Keratinocyte (primary cell): Measurements from ENCODE around the gene CSMD2. TPM values are rescaled to one million over a fixed set of nuclear protein-coding genes. Genes with fewer than 3 reads are reported as not detected.

Source experiments
- DNase-seq: peaks from one replicate; pipeline ENCODE4 v3.0.0-alpha.2; 2011; ENCODE audit warnings: low read depth, missing footprints, low spot score
- FAIRE-seq: peaks from 2 replicates; lab custom pipeline; 2011; peaks lifted over from hg19 to GRCh38; lab: Jason Lieb, UNC
- H2AFZ ChIP-seq: 2 replicates; pipeline ENCODE4 v1.6.0; 2012; ENCODE audit warnings: low read length, control low read depth, inconsistent platforms; ENCODE audit not compliant: control insufficient read depth
- H3K27ac ChIP-seq: 2 replicates; pipeline ENCODE4 v1.5.1; 2011; ENCODE audit warnings: low read length; ENCODE audit not compliant: control insufficient read depth, insufficient read depth
- H3K27me3 ChIP-seq: 3 replicates; pipeline ENCODE4 v1.6.0; 2011; ENCODE audit warnings: low read length; ENCODE audit not compliant: control insufficient read depth, insufficient read depth; ENCODE audit errors: extremely low read depth
- H3K36me3 ChIP-seq, 2 experiments: 2 replicates in 1 of 2; 3 replicates in 1 of 2; pipeline ENCODE4 v1.5.1; 2011; ENCODE audit warnings: low read length in 2 of 2, mild to moderate bottlenecking in 1 of 2; ENCODE audit not compliant: control insufficient read depth in 2 of 2, insufficient read depth in 2 of 2; ENCODE audit errors: extremely low read depth in 1 of 2
- H3K4me1 ChIP-seq: 3 replicates; pipeline ENCODE4 v1.5.1; 2011; ENCODE audit warnings: low read length; ENCODE audit not compliant: control insufficient read depth, insufficient read depth; ENCODE audit errors: extremely low read depth
- H3K4me2 ChIP-seq: 3 replicates; pipeline ENCODE4 v1.6.0; 2011; ENCODE audit warnings: low read depth, low read length; ENCODE audit not compliant: control insufficient read depth, insufficient read depth; ENCODE audit errors: extremely low read depth
- H3K4me3 ChIP-seq, 3 experiments: fragments of 200-600 bp in 1 of 3; sonication (generic) in 1 of 3; 2 replicates in 2 of 3; 3 replicates in 1 of 3; pipeline ENCODE4 v1.5.1; 2011 to 2016; ENCODE audit warnings: low read length in 3 of 3, mild to moderate bottlenecking in 3 of 3, control low read depth in 2 of 3, inconsistent platforms in 1 of 3, low read depth in 1 of 3, mixed read lengths in 1 of 3, mixed run types in 1 of 3, moderate library complexity in 1 of 3; ENCODE audit not compliant: control insufficient read depth in 2 of 3, insufficient read depth in 2 of 3; ENCODE audit errors: extremely low read depth in 1 of 3
- H3K79me2 ChIP-seq: 2 replicates; pipeline ENCODE4 v1.6.0; 2012; ENCODE audit warnings: low read length; ENCODE audit not compliant: control insufficient read depth, insufficient read depth
- H3K9ac ChIP-seq: 3 replicates; pipeline ENCODE4 v1.6.0; 2011; ENCODE audit warnings: low read length; ENCODE audit not compliant: control insufficient read depth, insufficient read depth; ENCODE audit errors: extremely low read depth
- H3K9me1 ChIP-seq: 3 replicates; pipeline ENCODE4 v1.6.0; 2011; ENCODE audit warnings: low read length; ENCODE audit not compliant: control insufficient read depth, insufficient read depth; ENCODE audit errors: extremely low read depth
- H3K9me3 ChIP-seq: 2 replicates; pipeline ENCODE4 v1.5.1; 2012; ENCODE audit warnings: low read depth, low read length; ENCODE audit not compliant: control insufficient read depth
- H4K20me1 ChIP-seq: 3 replicates; pipeline ENCODE4 v1.6.0; 2011; ENCODE audit warnings: low read length; ENCODE audit not compliant: control insufficient read depth, insufficient read depth; ENCODE audit errors: extremely low read depth
- CTCF ChIP-seq, 3 experiments: IDR thresholded peaks in 1 of 3; conservative IDR thresholded peaks in 1 of 3; optimal IDR thresholded peaks in 1 of 3; 2 replicates in 2 of 3; 3 replicates in 1 of 3; pipeline versions ENCODE3 to v1.5.1; 2011; ENCODE audit warnings: low read length in 3 of 3, mild to moderate bottlenecking in 3 of 3, moderate library complexity in 2 of 3, control low read depth in 1 of 3, inconsistent platforms in 1 of 3; ENCODE audit not compliant: insufficient read depth in 2 of 3; ENCODE audit errors: extremely low read depth in 1 of 3
- EZH2 ChIP-seq: IDR thresholded peaks from one replicate; pipeline ENCODE4 v1.6.1; 2012; ENCODE audit warnings: inconsistent platforms, mild to moderate bottlenecking, low read length, moderate library complexity
- dilution Hi-C: fragments of 300-500 bp; cut with MboI; formaldehyde crosslinking; loops from one replicate; pipeline ENCODE4 v1.7.0; 2020; ENCODE audit warnings: low sequenced_read_pairs; ENCODE audit not compliant: extremely low pct_ligation_motif_present
- polyA plus RNA-seq, 5 experiments: library from polyadenylated mRNA; depleted of rRNA in 3 of 5; stranded (reverse) in 3 of 5; stranded (forward) in 1 of 5; unstranded in 1 of 5; fragments of >200 nt; gene quantifications; 1 replicate in 1 of 5; 2 replicates in 3 of 5; 3 replicates in 1 of 5; pipeline versions ENCODE4 v1.2.1 to v1.2.3, GENCODE V29; 2011 to 2012; ENCODE audit warnings: missing spikeins in 2 of 5, low read depth in 1 of 5, low replicate concordance in 1 of 5

CSMD2 gene
- polyA plus RNA-seq, 1 donor (not counting 4 experiments of a cell fraction or from before 2014, with no cell fraction given) = 2.0 TPM

GRCh38 chr1:33826711-33827110 lies 338.3 kb downstream of the CSMD2 start:
- Histone ChIP-seq H3K9ac (no peak overlapping the region), H3K79me2 (no peaks in the 10 kb centered on the region), H3K36me3 (no peaks in the 10 kb centered on the region), H2AFZ (no peak overlapping the region), H3K27me3 (no peaks in the 10 kb centered on the region), H3K9me3 (no peaks in the 10 kb centered on the region), H3K27ac (no peak overlapping the region), H3K4me2 (no peak overlapping the region), H4K20me1 (no peaks in the 10 kb centered on the region), H3K9me1 (no peaks in the 10 kb centered on the region), H3K4me3 (no peak overlapping the region), H3K4me1 (no peaks in the 10 kb centered on the region)
- dilution Hi-C loops = no loop called here
- FAIRE-seq (no peak), DNase-seq (no peak)
- TF ChIP-seq EZH2 = no peak
- no peak for TF ChIP-seq CTCF (optimal IDR thresholded peaks at IDR 0.05 in 1 of 3, IDR thresholded peaks at IDR 0.05 in 1 of 3, conservative IDR thresholded peaks at IDR 0.05 in 1 of 3; ENCODE audit: extremely low read depth in 1 of 3, insufficient read depth in 2 of 3, low read length in 3 of 3)

DNA sequence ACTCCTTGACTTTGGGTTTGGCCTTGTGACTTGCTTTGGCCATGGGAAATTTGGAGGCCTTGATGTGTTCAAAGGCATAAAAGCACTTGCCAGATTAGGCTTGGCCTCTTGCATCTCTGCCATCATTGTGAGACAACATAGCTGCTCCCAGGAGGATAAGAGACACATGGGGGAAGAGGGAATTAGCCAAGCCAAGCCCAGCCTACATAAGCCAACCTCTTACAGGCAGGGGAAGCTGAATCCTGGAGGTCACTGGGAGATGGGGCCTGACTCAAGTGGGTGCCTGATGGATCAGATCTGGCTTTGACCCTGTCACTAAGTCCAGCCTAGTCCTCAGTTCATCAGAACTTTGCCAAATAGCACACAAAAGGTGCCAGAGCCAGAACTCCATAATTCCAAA lies 338.7 kb downstream of the CSMD2 start:
- Histone ChIP-seq H3K36me3 (no peaks in the 10 kb centered on the region), H3K4me1 (no peaks in the 10 kb centered on the region), H3K4me3 (no peak overlapping the region), H3K9me1 (no peaks in the 10 kb centered on the region), H3K27ac (no peak overlapping the region), H3K4me2 (no peak overlapping the region), H3K79me2 (no peaks in the 10 kb centered on the region), H3K9me3 (no peaks in the 10 kb centered on the region), H2AFZ (no peak overlapping the region), H3K9ac (no peak overlapping the region), H3K27me3 (no peaks in the 10 kb centered on the region), H4K20me1 (no peaks in the 10 kb centered on the region)
- no peak for FAIRE-seq
- no peak for TF ChIP-seq CTCF (optimal IDR thresholded peaks at IDR 0.05 in 1 of 3, IDR thresholded peaks at IDR 0.05 in 1 of 3, conservative IDR thresholded peaks at IDR 0.05 in 1 of 3; ENCODE audit: extremely low read depth in 1 of 3, insufficient read depth in 2 of 3, low read length in 3 of 3)
- dilution Hi-C loops = no loop called here
- DNase-seq = no peak
